IMR-90 (cell line): ENCODE data around the gene SLC22A31. TPM values are rescaled to one million over a fixed set of nuclear protein-coding genes. Genes with fewer than 3 reads are reported as not detected.

Experiments
- ATAC-seq: fragments of 200-7000 bp; cut with Tn5 transposase; 2 replicates; pipeline ENCODE4 v1.9.1; 2020; ENCODE audit warnings: low read depth, mild to moderate bottlenecking, moderate library complexity
- BruUV-seq: library from RNA; stranded (reverse); fragments of 400-500 nt; replicated peaks from 2 replicates; lab custom pipeline; 2021; lab: Mats Ljungman, UMichigan
- CTCF ChIA-PET: fragments of 300-600 bp; formaldehyde crosslinking; extraction: SDS; loops from one replicate; lab custom pipeline; 2021; ENCODE audit warnings: antibody characterized with exemption; lab: Yijun Ruan, JAX
- POLR2A ChIA-PET: fragments of 300-600 bp; sonication (Branson Sonifier 250); formaldehyde crosslinking; loops from one replicate; lab custom pipeline; 2022; ENCODE audit warnings: antibody characterized with exemption; ENCODE audit not compliant: unreplicated experiment; lab: Charles Lee
- DNase-seq: peaks from one replicate; pipeline ENCODE4 v3.0.0; 2013
- H2AFZ ChIP-seq: replicated peaks from 2 replicates; pipeline ENCODE3; 2013; ENCODE audit warnings: low read length, mild to moderate bottlenecking; ENCODE audit not compliant: poor library complexity
- H2AK5ac ChIP-seq: 2 replicates; pipeline ENCODE4 v1.6.1; 2013; ENCODE audit warnings: low read depth, low read length, inconsistent platforms
- H2AK9ac ChIP-seq: replicated peaks from 2 replicates; pipeline ENCODE3; 2013; ENCODE audit warnings: mild to moderate bottlenecking, low read depth, low read length, moderate library complexity; ENCODE audit not compliant: poor library complexity
- H2BK120ac ChIP-seq: 2 replicates; pipeline ENCODE4 v1.6.1; 2013; ENCODE audit warnings: low read depth, low read length, inconsistent platforms
- H2BK15ac ChIP-seq: 3 replicates; pipeline ENCODE4 v1.6.1; 2013; ENCODE audit warnings: low read depth, low read length, inconsistent platforms
- H2BK20ac ChIP-seq: 2 replicates; pipeline ENCODE4 v1.6.1; 2013; ENCODE audit warnings: low read depth, mild to moderate bottlenecking, inconsistent platforms, low read length, moderate library complexity
- H2BK5ac ChIP-seq: 2 replicates; pipeline ENCODE4 v1.6.1; 2013; ENCODE audit warnings: mild to moderate bottlenecking, low read depth, low read length, inconsistent platforms; ENCODE audit not compliant: poor library complexity, severe bottlenecking
- H3K14ac ChIP-seq: replicated peaks from 2 replicates; pipeline ENCODE4 v1.6.1; 2013; ENCODE audit warnings: low read depth, low read length, inconsistent platforms
- H3K18ac ChIP-seq: 2 replicates; pipeline ENCODE4 v1.6.1; 2013; ENCODE audit warnings: low read depth, low read length, control low read depth
- H3K23ac ChIP-seq: 2 replicates; pipeline ENCODE4 v1.6.1; 2013; ENCODE audit warnings: low read depth, low read length, inconsistent platforms
- H3K27ac ChIP-seq: 2 replicates; pipeline ENCODE4 v1.5.1; 2013; ENCODE audit warnings: mild to moderate bottlenecking, control low read depth, low read length; ENCODE audit not compliant: insufficient read depth
- H3K27me3 ChIP-seq: 2 replicates; pipeline ENCODE4 v1.6.1; 2013; ENCODE audit warnings: low read length; ENCODE audit not compliant: control insufficient read depth, insufficient read depth
- H3K36me3 ChIP-seq: 2 replicates; pipeline ENCODE4 v1.6.1; 2013; ENCODE audit warnings: low read length, mixed read lengths; ENCODE audit not compliant: control insufficient read depth, insufficient read depth
- H3K4ac ChIP-seq: 2 replicates; pipeline ENCODE4 v1.6.1; 2013; ENCODE audit warnings: low read depth, low read length, inconsistent platforms
- H3K4me1 ChIP-seq: 2 replicates; pipeline ENCODE4 v1.6.1; 2013; ENCODE audit warnings: low read length, mixed read lengths; ENCODE audit not compliant: control insufficient read depth, insufficient read depth
- H3K4me2 ChIP-seq: 2 replicates; pipeline ENCODE4 v1.6.1; 2013; ENCODE audit warnings: low read depth, mild to moderate bottlenecking, control low read depth, low read length, moderate library complexity
- H3K4me3 ChIP-seq: 2 replicates; pipeline ENCODE4 v1.5.1; 2013; ENCODE audit warnings: low read depth, mild to moderate bottlenecking, control low read depth, low read length, moderate library complexity; ENCODE audit not compliant: insufficient read depth
- H3K56ac ChIP-seq: 2 replicates; pipeline ENCODE4 v1.6.1; 2013; ENCODE audit warnings: low read length, inconsistent platforms; ENCODE audit not compliant: insufficient read depth; ENCODE audit errors: extremely low read depth
- H3K79me1 ChIP-seq, 2 experiments: 2 replicates each; pipeline ENCODE4 v1.6.1; 2013; ENCODE audit warnings: low read length in 2 of 2, inconsistent platforms in 1 of 2, low read depth in 1 of 2
- H3K9ac ChIP-seq: 2 replicates; pipeline ENCODE4 v1.6.1; 2013; ENCODE audit warnings: low read depth, low read length, control low read depth
- H3K9me1 ChIP-seq: 2 replicates; pipeline ENCODE4 v1.6.1; 2013; ENCODE audit warnings: low read length, inconsistent platforms; ENCODE audit not compliant: insufficient read depth
- H3K9me3 ChIP-seq: 2 replicates; pipeline ENCODE4 v1.6.1; 2013; ENCODE audit warnings: low read length; ENCODE audit not compliant: control insufficient read depth, insufficient read depth
- H4K20me1 ChIP-seq: 2 replicates; pipeline ENCODE4 v1.6.1; 2013; ENCODE audit warnings: low read length, inconsistent platforms; ENCODE audit not compliant: insufficient read depth
- H4K5ac ChIP-seq: 2 replicates; pipeline ENCODE4 v1.6.1; 2013; ENCODE audit warnings: mild to moderate bottlenecking, low read depth, low read length, control low read depth
- H4K8ac ChIP-seq, 2 experiments: 2 replicates each; pipeline ENCODE4 v1.6.1; 2013; ENCODE audit warnings: low read depth in 2 of 2, low read length in 2 of 2, control low read depth in 1 of 2, inconsistent platforms in 1 of 2
- H4K91ac ChIP-seq: 2 replicates; pipeline ENCODE4 v1.6.1; 2013; ENCODE audit warnings: low read depth, low read length, inconsistent platforms; ENCODE audit not compliant: insufficient read depth
- BHLHE40 ChIP-seq: fragments of 150-350 bp; IDR thresholded peaks from 2 replicates; pipeline ENCODE4 v1.6.1; 2016; ENCODE audit warnings: mild to moderate bottlenecking, low read depth, low read length
- CEBPB ChIP-seq: IDR thresholded peaks from 2 replicates; pipeline ENCODE4 v1.6.1; 2012; ENCODE audit warnings: low read depth, low read length, improper control_type of control experiment
- CHD1 ChIP-seq: IDR thresholded peaks from 2 replicates; pipeline ENCODE4 v1.6.1; 2012; ENCODE audit warnings: low read depth, low read length, improper control_type of control experiment
- CTCF ChIP-seq: conservative IDR thresholded peaks from 2 replicates; pipeline ENCODE4 v1.5.1; 2012; ENCODE audit warnings: mild to moderate bottlenecking, low read depth, low read length, improper control_type of control experiment
- FOS ChIP-seq: fragments of 150-350 bp; IDR thresholded peaks from 2 replicates; pipeline ENCODE4 v1.6.1; 2016; ENCODE audit warnings: low read depth, low read length
- MAFK ChIP-seq: IDR thresholded peaks from 2 replicates; pipeline ENCODE4 v1.6.1; 2012; ENCODE audit warnings: low read depth, low read length, improper control_type of control experiment
- MAZ ChIP-seq: IDR thresholded peaks from 2 replicates; pipeline ENCODE4 v1.6.1; 2012; ENCODE audit warnings: low read depth, mild to moderate bottlenecking, low read length, improper control_type of control experiment, moderate library complexity, borderline replicate concordance
- MXI1 ChIP-seq: IDR thresholded peaks from 2 replicates; pipeline ENCODE4 v1.6.1; 2012; ENCODE audit warnings: low read depth, mild to moderate bottlenecking, low read length, moderate library complexity, borderline replicate concordance
- NFE2L2 ChIP-seq: fragments of 150-350 bp; IDR thresholded peaks from 2 replicates; pipeline ENCODE4 v1.6.1; 2016; ENCODE audit warnings: low read depth, mild to moderate bottlenecking, low read length
- POLR2A ChIP-seq: IDR thresholded peaks from 2 replicates; pipeline ENCODE4 v1.6.1; 2012; ENCODE audit warnings: mild to moderate bottlenecking, low read depth, low read length
- RAD21 ChIP-seq: IDR thresholded peaks from 2 replicates; pipeline ENCODE4 v1.6.1; 2012; ENCODE audit warnings: low read length, improper control_type of control experiment
- RCOR1 ChIP-seq: IDR thresholded peaks from 2 replicates; pipeline ENCODE4 v1.6.1; 2012; ENCODE audit warnings: mild to moderate bottlenecking, low read length, improper control_type of control experiment; ENCODE audit not compliant: insufficient replicate concordance
- RFX5 ChIP-seq: IDR thresholded peaks from 2 replicates; pipeline ENCODE4 v1.8.0; 2012; ENCODE audit warnings: low read depth, mild to moderate bottlenecking, low read length, moderate library complexity
- SMC3 ChIP-seq: fragments of 150-350 bp; IDR thresholded peaks from 2 replicates; pipeline ENCODE4 v1.6.1; 2016; ENCODE audit warnings: low read depth, mild to moderate bottlenecking, antibody characterized with exemption, low read length, moderate library complexity
- WGBS, 2 experiments: methylation state at CpG; one replicate each; pipeline versions ENCODE4 v1.1.5 to v1.1.7; 2013; ENCODE audit warnings: missing lambda C conversion rate in 2 of 2; ENCODE audit not compliant: insufficient read length in 1 of 2; ENCODE audit errors: extremely low coverage in 2 of 2; 5-methylcytosine and 5-hydroxymethylcytosine counted together
- dilution Hi-C: fragments of 300-500 bp; cut with HindIII; formaldehyde crosslinking; loops from one replicate; pipeline ENCODE4 v1.14.3; 2018; ENCODE audit warnings: low sequenced_read_pairs; ENCODE audit not compliant: unreplicated experiment
- in situ Hi-C: fragments of 300-500 bp; cut with MboI; formaldehyde crosslinking; loops from 3 replicates; pipeline ENCODE4 v1.14.3; 2019; ENCODE audit warnings: low sequenced_read_pairs, inconsistent platforms, mixed read lengths
- intact Hi-C: fragments of 100-400 bp; cut with micrococcal nuclease; formaldehyde crosslinking; loops from 2 replicates; pipeline ENCODE4 v1.10.0; 2022
- polyA plus RNA-seq, 3 experiments: library from polyadenylated mRNA; depleted of rRNA; stranded (reverse); fragments of >200 nt; gene quantifications; 2 replicates each; pipeline ENCODE4 v1.2.3, GENCODE V29; 2012; ENCODE audit warnings: low replicate concordance in 1 of 3
- total RNA-seq: library from RNA; depleted of rRNA; stranded (reverse); fragments of >200 nt; gene quantifications from 2 replicates; pipeline ENCODE4 v1.2.3, GENCODE V29; 2012
- TF ChIP-seq, protein P1 (sequence below): fragments of 150-350 bp; IDR thresholded peaks from 2 replicates; pipeline ENCODE4 v1.6.1; 2017; ENCODE audit warnings: mild to moderate bottlenecking, antibody characterized with exemption, low read length, low read depth
- TF ChIP-seq, protein P2 (sequence below): fragments of 150-350 bp; IDR thresholded peaks from 2 replicates; pipeline ENCODE4 v1.6.1; 2016; ENCODE audit warnings: low read depth, mild to moderate bottlenecking, low read length, moderate library complexity, borderline replicate concordance

SLC22A31 gene
- total and polyA plus RNA-seq, 2 of the 4 experiments (the other 2 are of a cell fraction) = 0.18 to 5.5 TPM

DNA sequence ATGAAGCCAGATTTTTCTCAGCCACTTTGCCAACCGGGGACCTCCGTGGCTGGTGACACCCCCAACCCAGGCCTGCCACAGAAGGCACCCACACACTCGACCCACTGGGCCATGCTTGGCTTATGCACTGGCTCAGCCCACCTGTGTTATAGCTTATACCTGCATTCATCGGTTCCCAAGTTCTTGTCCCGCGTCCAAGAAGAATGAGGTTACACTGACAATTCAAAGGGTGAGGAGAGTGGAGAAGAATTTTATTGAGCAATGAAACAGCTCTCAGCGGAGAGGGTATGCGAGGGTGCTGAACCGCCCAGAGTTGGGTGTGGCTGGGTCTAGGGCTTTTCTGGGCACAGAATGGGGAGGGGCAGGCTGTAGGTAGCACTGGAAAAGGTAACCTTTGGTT lies 51.0 kb downstream of the SLC22A31 start:
- no TSS peak for BruUV-seq
- Histone ChIP-seq H3K14ac (no peak overlapping the region), H3K36me3 (peaks cover 24% of the 10 kb centered on the region), H3K27ac (no peak overlapping the region), H3K27me3 (no peaks in the 10 kb centered on the region), H3K23ac (no peak overlapping the region), H4K5ac (no peak overlapping the region), H3K4ac (no peak overlapping the region), H3K9me3 (no peaks in the 10 kb centered on the region), H3K4me1 (no peaks in the 10 kb centered on the region; the same call in 1 of the 2 replicates), H2BK15ac (no peak overlapping the region), H3K18ac (no peak overlapping the region), H2BK20ac (no peak overlapping the region), H4K8ac (no peak overlapping the region), H3K9me1 (no peaks in the 10 kb centered on the region), H3K79me1 (no peaks in the 10 kb centered on the region), H3K56ac (no peak overlapping the region), H2AK5ac (no peak overlapping the region), H3K9ac (no peak overlapping the region), H2BK5ac (no peak overlapping the region), H2AFZ (no peak overlapping the region), H3K4me3 (no peak overlapping the region), H2AK9ac (no peak overlapping the region), H3K4me2 (no peak overlapping the region), H2BK120ac (no peak overlapping the region), H4K91ac (no peak overlapping the region), H4K20me1 (no peaks in the 10 kb centered on the region; the same call in 1 of the 2 replicates)
- intact Hi-C loops (no loop called here), dilution Hi-C loops (no loop called here), in situ Hi-C loops (no loop called here)
- WGBS, 2 experiments = 100% methylated on average over 4 of the region's 9 CpGs; no CpG with 5 or more reads in 1 of the 2 experiments
- no peak for ATAC-seq
- ChIA-PET POLR2A (no interaction called here), CTCF (no interaction called here)
- DNase-seq = no peak
- TF ChIP-seq MAZ = no peak
- TF ChIP-seq, protein P1, sequence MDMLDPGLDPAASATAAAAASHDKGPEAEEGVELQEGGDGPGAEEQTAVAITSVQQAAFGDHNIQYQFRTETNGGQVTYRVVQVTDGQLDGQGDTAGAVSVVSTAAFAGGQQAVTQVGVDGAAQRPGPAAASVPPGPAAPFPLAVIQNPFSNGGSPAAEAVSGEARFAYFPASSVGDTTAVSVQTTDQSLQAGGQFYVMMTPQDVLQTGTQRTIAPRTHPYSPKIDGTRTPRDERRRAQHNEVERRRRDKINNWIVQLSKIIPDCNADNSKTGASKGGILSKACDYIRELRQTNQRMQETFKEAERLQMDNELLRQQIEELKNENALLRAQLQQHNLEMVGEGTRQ = no peak
- TF ChIP-seq CEBPB = no peak
- no peak for TF ChIP-seq FOS
- no peak for TF ChIP-seq MAFK
- no peak for TF ChIP-seq BHLHE40
- TF ChIP-seq SMC3 = no peak
- no peak for TF ChIP-seq RFX5
- no peak for TF ChIP-seq CTCF
- no peak for TF ChIP-seq MXI1
- TF ChIP-seq POLR2A = no peak
- TF ChIP-seq RAD21 = no peak
- TF ChIP-seq, protein P2, sequence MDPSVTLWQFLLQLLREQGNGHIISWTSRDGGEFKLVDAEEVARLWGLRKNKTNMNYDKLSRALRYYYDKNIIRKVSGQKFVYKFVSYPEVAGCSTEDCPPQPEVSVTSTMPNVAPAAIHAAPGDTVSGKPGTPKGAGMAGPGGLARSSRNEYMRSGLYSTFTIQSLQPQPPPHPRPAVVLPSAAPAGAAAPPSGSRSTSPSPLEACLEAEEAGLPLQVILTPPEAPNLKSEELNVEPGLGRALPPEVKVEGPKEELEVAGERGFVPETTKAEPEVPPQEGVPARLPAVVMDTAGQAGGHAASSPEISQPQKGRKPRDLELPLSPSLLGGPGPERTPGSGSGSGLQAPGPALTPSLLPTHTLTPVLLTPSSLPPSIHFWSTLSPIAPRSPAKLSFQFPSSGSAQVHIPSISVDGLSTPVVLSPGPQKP = no peak
- TF ChIP-seq RCOR1 = no peak
- no peak for TF ChIP-seq CHD1
- TF ChIP-seq NFE2L2 = no peak
